ENCODE results near the gene SHOC2.
"Not testable (repeated sequence)": the region's sequence is repeated elsewhere in the genome, so short reads cannot be mapped to it uniquely, and the experiment has no call there.

The SHOC2 gene

DNA sequence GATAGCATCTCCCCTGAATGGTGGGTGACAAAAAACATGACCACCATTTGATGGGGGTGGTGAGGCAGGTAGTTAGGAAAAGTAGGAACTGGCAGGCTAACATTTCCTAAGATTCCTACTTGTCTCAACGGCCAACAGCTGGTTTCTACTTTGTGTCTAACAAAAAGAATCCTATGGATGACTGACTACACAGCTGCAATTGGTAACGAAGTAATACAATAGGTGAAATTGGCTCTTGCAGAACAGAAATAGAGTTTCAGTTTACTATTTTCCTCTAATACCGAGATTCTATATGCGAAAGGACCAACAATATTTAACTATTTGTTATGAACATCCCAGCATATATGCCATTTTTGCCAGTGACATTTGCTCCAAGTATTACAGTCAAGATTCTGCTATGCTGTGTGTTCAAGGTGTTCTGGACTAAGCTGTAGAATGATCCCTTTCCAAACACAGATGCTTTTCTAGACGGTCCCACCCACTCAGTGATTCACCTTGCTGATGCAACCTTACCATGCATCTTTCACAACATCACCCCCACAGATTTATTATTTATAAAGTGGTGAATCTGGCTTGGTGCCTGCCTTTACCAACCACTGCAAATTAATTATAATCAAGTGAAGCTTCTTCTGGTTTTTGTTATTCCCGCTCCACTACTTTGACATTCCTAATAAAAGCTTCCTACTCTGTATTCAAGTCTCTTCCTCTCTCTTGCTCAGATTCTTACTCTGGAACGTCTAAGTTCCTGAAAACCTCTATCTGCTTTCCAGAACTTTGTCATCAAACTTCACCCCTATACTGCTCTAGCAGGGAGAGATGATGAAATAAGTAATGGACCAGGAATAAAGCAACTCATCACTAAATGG lies 17.2 kb upstream of the SHOC2 start:
- no peak for DNase-seq

- DNase-seq: no peak
These were observed 15.8 kb upstream of the SHOC2 start for GRCh38 chr10:110903280-110904278.

DNA sequence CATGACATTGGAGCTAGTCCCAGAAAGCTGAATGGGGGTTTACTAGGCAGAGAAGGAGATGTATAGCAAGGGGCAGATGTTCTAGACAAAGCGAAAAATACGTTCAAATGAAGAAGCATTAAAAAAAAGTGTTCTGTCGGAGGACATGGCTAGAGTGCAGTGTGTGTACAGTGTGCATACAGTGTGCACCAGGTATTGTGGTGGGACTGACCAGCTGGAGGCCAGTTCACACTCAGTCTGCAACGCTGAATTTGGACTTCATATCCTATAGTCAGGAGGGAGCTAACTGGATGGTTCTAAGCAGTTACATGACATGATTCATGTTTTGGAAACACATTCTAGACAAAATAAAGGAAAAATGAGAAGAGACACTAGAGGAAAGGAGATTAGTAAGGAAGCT lies 9.3 kb upstream of the SHOC2 start:
- no peak for DNase-seq

DNA sequence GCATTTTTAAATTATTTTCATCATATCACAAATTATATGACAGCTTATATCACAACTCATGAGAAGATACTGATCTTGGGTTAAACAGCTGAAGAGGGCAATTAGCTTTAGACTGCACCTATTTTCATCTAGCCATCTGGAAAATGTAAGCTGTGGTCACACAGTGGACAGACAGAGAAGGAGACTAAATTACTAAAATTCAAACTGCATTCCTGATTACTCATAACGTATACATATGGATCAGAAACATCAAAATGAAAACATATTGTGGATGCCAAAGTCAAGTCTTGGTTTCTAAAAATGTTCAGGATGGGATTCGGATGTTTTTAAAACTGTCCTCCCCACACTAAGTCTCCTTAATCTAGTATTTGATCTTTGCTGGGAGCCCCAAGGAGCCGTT lies 7.0 kb upstream of the SHOC2 start:
- DNase-seq: no peak

DNA sequence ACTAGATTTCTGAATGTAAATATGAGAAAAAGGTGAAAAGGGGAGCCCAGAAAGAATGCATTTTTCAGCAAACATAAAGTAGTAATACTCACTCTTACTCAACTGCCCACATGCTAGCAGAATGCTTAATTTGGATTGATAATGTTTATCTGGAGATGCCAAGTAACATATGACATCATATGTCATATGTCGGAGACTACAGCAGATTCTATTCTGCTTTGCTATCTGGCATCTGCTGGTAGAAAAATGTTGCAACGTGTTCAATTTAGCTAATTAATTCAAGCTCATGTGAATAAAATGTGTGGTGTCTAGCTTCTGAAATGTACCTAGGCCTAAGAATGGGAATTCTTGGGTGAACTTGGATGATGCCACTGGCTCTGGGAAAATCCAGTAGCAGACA lies 5.0 kb upstream of the SHOC2 start:
- DNase-seq: no peak

GRCh38 chr10:110915035-110915434 lies 4.4 kb upstream of the SHOC2 start:
- no peak for DNase-seq

DNA sequence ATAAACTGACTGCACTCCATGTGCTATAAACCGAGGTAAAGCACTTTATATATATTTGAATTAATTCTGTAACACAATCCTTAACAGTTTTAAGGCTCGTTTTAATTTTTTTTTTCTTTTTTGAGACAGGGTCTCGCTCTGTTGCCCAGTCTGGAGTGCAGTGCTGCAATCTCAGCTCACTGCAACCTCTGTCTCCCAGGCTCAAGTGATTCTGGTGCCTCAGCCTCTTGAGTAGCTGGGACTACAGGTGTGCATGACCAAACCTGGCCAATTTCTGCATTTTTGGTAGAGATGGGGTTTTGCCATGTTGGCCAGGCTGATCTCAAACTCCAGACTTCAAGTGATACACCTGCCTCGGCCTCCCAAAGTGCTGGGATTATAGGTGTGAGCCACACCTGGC lies 3.8 kb upstream of the SHOC2 start:
- not testable (repeated sequence) for DNase-seq

DNA sequence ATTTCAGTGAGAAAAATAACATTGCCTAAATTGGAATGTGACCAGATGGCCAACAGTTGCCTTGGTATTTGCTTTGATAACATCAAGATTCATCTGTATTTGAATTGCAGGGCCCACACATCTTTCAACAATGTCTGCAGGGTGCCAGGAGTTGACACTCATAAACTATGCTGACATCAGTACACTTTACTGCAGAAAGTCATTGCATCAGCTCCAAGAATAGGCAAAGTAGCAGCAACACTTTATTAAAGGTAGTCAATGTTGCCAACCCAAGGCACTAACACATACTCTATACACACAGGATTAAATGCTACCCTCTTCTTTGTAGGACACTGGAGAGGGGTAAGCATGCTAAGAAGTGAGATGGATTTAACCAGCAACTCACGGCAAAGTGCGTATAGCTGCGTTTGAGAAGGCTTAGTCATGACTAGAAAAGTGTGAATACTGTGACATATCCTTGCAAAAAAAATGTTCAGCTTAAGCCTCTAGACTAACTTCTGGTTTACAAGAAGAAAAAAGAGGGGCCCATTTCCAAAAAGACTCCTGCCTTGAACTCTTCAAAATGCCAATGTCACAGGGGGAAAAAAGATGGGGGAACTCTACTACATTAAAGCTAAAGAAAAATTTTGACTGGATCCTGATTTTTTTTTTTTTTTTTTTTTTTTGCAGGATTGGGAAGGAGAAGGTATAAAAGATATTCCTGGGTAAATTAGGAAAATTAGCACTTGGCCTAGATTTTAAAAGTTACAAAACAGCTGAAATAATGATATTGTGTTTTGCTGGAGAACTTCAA lies 2.7 kb upstream of the SHOC2 start:
- DNase-seq: no peak

DNA sequence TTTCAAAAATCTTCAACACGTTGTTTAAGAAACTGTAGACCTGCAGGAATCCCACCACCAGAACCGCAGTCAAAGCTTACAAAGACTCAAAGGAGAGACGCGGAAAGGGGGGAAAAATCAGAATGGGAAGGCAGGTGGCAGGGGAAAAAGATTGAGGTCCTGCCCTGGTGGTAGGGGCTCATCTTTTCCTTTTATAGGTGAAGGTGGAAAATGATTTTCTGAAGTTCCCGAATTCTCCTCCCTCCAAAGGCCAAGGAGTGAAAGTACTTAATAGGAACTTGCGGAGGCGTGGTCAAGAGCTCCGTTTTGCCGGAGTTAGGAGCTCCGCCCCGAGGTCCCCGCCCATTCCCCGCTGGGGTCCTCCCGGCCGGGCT lies 1.1 kb upstream of the SHOC2 start:
- DNase-seq: peak; percentile 92

- peak; percentile 99 for DNase-seq
These were observed 608 bp upstream of the SHOC2 start, which contains the start of gene BBIP1 for GRCh38 chr10:110918643-110919348. BBIP1 (minus strand) TSS chr10:110919180; CDS start chr10:110918157, 1,023 bp downstream.

GRCh38 chr10:110919971-110920881 lies 822 bp downstream of the SHOC2 start:
- DNase-seq: no peak

DNA sequence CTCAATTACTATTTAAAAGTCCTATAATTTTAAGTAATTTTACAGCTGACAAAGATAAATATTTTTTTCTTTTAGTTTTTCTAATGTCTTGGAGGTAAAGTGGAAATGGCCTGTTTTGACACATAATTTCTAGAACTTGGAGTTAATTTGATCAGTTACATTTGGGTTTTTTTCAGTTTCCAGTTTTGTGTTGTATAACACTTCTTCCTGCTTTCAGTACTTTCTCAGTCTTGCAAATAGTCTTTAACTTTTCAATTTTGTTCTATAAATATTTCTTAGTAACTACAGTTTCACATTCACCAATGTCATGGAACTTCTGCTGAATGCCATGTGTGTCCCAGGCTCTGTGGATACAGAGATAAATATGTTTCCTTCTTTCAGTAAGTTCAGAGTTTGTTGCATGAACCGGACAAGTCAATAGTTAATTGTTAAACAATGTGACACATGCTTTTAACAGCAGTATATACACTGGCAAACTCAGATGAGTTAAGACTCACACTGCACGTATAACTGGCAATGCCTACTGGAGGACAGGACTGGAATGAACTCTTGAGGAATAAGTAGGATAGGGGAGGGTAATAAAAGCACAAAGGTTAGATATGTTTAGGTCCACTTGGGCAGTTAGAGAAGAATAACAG lies 4.6 kb downstream of the SHOC2 start:
- DNase-seq: no peak

DNA sequence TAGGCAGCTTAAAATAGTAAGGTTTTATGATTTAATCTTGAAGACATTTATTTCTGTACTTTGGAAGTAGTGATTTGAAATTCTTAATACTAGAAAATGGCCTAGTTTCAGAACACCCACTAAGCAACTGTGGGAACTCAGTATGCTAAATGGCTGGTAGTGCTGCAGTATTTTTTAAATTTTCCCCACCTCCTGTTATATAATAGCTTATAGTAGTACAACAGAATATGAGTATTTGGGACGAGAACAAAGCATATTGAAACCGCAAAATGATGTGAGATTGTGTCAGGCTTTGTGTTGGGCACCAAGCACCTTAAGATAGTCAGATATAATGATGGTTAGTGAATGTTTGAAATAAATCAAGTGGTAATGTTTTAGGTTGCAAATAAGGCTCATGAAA lies 8.1 kb downstream of the SHOC2 start:
- no peak for DNase-seq

- DNase-seq: no peak
These were observed 12.5 kb downstream of the SHOC2 start for GRCh38 chr10:110931769-110932381.

- no peak for DNase-seq
These were observed 13.2 kb downstream of the SHOC2 start for GRCh38 chr10:110932505-110933180.

DNA sequence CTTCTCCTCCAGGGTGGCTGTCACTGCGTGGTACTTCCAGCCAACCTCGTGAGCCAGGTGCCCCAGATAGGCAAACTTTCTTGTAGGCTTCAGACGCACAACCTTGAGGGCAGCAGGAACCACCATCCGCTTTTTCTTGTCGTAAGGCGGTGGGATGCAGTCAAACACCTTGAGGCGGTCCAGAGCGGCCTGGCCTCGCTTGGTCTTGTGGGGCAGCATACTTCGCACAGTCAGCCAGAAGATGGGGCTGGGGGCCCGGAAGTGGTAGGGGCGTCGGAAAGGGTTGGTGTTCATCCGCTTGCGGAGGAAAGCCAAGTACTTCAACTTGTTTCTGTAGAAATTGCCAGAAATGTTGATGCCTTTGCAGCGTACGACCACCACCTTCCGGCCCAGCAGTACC lies 17.4 kb downstream of the SHOC2 start:
- no peak for DNase-seq

- no peak for DNase-seq
These were observed 20.0 kb downstream of the SHOC2 start for GRCh38 chr10:110939419-110939818.

- DNase-seq: no peak
These were observed 25.5 kb downstream of the SHOC2 start for GRCh38 chr10:110944792-110945396.

DNA sequence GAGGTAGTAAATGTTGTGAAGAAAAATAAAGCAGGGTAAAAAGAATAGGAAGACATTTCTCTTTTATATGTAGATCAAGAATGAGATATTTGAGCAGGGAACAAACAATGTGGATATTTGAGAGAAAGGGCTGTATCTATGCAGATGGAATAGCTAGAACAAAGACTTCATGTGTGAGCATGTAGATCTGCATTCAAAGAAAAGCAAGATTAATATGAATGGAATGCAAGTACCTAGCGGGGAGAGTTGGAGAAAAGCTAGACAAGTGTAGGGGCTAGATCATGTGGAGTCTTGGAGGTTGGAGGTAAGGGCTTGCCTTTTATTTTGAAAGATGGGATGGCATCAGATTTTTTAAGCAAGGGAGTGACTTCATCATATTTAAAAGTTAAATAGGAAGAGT lies 27.1 kb downstream of the SHOC2 start:
- no peak for DNase-seq
